Keratinocyte (primary cell): ENCODE results near the gene SLC7A7. TPM values are rescaled to one million over a fixed set of nuclear protein-coding genes. Genes with fewer than 3 reads are reported as not detected.

ENCODE experiments used
- DNase-seq: peaks from one replicate; pipeline ENCODE4 v3.0.0-alpha.2; 2011; ENCODE audit warnings: low read depth, missing footprints, low spot score
- FAIRE-seq: peaks from 2 replicates; lab custom pipeline; 2011; peaks lifted over from hg19 to GRCh38; lab: Jason Lieb, UNC
- H2AFZ ChIP-seq: 2 replicates; pipeline ENCODE4 v1.6.0; 2012; ENCODE audit warnings: low read length, control low read depth, inconsistent platforms; ENCODE audit not compliant: control insufficient read depth
- H3K27ac ChIP-seq: 2 replicates; pipeline ENCODE4 v1.5.1; 2011; ENCODE audit warnings: low read length; ENCODE audit not compliant: control insufficient read depth, insufficient read depth
- H3K27me3 ChIP-seq: 3 replicates; pipeline ENCODE4 v1.6.0; 2011; ENCODE audit warnings: low read length; ENCODE audit not compliant: control insufficient read depth, insufficient read depth; ENCODE audit errors: extremely low read depth
- H3K36me3 ChIP-seq, 2 experiments: 2 replicates in 1 of 2; 3 replicates in 1 of 2; pipeline ENCODE4 v1.5.1; 2011; ENCODE audit warnings: low read length in 2 of 2, mild to moderate bottlenecking in 1 of 2; ENCODE audit not compliant: control insufficient read depth in 2 of 2, insufficient read depth in 2 of 2; ENCODE audit errors: extremely low read depth in 1 of 2
- H3K4me1 ChIP-seq: 3 replicates; pipeline ENCODE4 v1.5.1; 2011; ENCODE audit warnings: low read length; ENCODE audit not compliant: control insufficient read depth, insufficient read depth; ENCODE audit errors: extremely low read depth
- H3K4me2 ChIP-seq: 3 replicates; pipeline ENCODE4 v1.6.0; 2011; ENCODE audit warnings: low read depth, low read length; ENCODE audit not compliant: control insufficient read depth, insufficient read depth; ENCODE audit errors: extremely low read depth
- H3K4me3 ChIP-seq, 3 experiments: fragments of 200-600 bp in 1 of 3; sonication (generic) in 1 of 3; 2 replicates in 2 of 3; 3 replicates in 1 of 3; pipeline ENCODE4 v1.5.1; 2011 to 2016; ENCODE audit warnings: low read length in 3 of 3, mild to moderate bottlenecking in 3 of 3, control low read depth in 2 of 3, inconsistent platforms in 1 of 3, low read depth in 1 of 3, mixed read lengths in 1 of 3, mixed run types in 1 of 3, moderate library complexity in 1 of 3; ENCODE audit not compliant: control insufficient read depth in 2 of 3, insufficient read depth in 2 of 3; ENCODE audit errors: extremely low read depth in 1 of 3
- H3K79me2 ChIP-seq: 2 replicates; pipeline ENCODE4 v1.6.0; 2012; ENCODE audit warnings: low read length; ENCODE audit not compliant: control insufficient read depth, insufficient read depth
- H3K9ac ChIP-seq: 3 replicates; pipeline ENCODE4 v1.6.0; 2011; ENCODE audit warnings: low read length; ENCODE audit not compliant: control insufficient read depth, insufficient read depth; ENCODE audit errors: extremely low read depth
- H3K9me1 ChIP-seq: 3 replicates; pipeline ENCODE4 v1.6.0; 2011; ENCODE audit warnings: low read length; ENCODE audit not compliant: control insufficient read depth, insufficient read depth; ENCODE audit errors: extremely low read depth
- H3K9me3 ChIP-seq: 2 replicates; pipeline ENCODE4 v1.5.1; 2012; ENCODE audit warnings: low read depth, low read length; ENCODE audit not compliant: control insufficient read depth
- H4K20me1 ChIP-seq: 3 replicates; pipeline ENCODE4 v1.6.0; 2011; ENCODE audit warnings: low read length; ENCODE audit not compliant: control insufficient read depth, insufficient read depth; ENCODE audit errors: extremely low read depth
- EZH2 ChIP-seq: IDR thresholded peaks from one replicate; pipeline ENCODE4 v1.6.1; 2012; ENCODE audit warnings: inconsistent platforms, mild to moderate bottlenecking, low read length, moderate library complexity
- dilution Hi-C: fragments of 300-500 bp; cut with MboI; formaldehyde crosslinking; loops from one replicate; pipeline ENCODE4 v1.7.0; 2020; ENCODE audit warnings: low sequenced_read_pairs; ENCODE audit not compliant: extremely low pct_ligation_motif_present
- polyA plus RNA-seq, 5 experiments: library from polyadenylated mRNA; depleted of rRNA in 3 of 5; stranded (reverse) in 3 of 5; stranded (forward) in 1 of 5; unstranded in 1 of 5; fragments of >200 nt; gene quantifications; 1 replicate in 1 of 5; 2 replicates in 3 of 5; 3 replicates in 1 of 5; pipeline versions ENCODE4 v1.2.1 to v1.2.3, GENCODE V29; 2011 to 2012; ENCODE audit warnings: missing spikeins in 2 of 5, low read depth in 1 of 5, low replicate concordance in 1 of 5
- TF ChIP-seq, protein P1 (sequence below), 3 experiments: IDR thresholded peaks in 1 of 3; conservative IDR thresholded peaks in 1 of 3; optimal IDR thresholded peaks in 1 of 3; 2 replicates in 2 of 3; 3 replicates in 1 of 3; pipeline versions ENCODE3 to v1.5.1; 2011; ENCODE audit warnings: low read length in 3 of 3, mild to moderate bottlenecking in 3 of 3, moderate library complexity in 2 of 3, control low read depth in 1 of 3, inconsistent platforms in 1 of 3; ENCODE audit not compliant: insufficient read depth in 2 of 3; ENCODE audit errors: extremely low read depth in 1 of 3

Gene SLC7A7
- polyA plus RNA-seq, 1 donor (not counting 4 experiments of a cell fraction or from before 2014, with no cell fraction given): 0.20 TPM

DNA sequence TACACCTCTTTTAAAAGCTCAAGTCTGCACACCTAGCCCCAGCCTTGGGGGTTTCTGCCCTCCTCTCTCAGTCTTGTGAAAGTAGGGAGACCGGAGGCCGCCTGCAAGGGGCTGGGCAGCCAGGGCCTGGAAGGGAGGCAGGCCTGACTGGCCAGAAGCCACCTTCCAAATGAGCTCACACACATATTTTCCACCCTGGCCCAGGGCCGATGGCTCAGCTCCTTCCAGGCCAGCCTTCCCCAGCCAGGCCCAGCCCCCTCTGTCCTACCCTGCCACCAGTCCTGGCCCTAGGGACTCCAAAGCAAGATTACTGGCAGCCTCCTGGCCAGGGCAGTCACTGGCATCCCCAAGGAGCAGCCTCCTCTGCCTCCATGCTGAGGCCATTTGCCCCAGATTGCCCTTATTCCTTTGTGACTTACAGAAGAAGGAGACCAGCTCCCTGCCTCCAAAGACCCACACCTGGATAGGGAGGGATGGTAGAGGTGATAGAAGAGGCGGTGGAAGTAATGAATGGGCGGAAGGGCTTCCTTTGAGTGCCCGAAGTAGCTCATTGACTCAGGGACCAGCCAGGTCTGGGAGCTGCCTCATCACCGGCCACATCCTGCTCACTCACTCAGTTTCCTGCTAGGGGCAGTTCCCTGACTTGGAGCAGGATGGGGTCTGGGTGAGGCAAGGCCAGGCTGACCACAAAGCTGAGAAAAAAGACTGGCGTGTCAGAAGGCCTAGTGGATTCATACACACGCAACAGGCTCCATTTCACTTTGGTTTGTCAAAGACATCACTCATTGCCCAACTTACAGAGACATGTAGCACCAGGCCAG lies 35.9 kb upstream of the SLC7A7 start:
- Histone ChIP-seq H4K20me1 (no peaks in the 10 kb centered on the region), H3K4me3 (peak overlapping the region in 1 of 3 experiments; percentile 15), H3K27me3 (no peaks in the 10 kb centered on the region), H3K79me2 (no peaks in the 10 kb centered on the region), H3K27ac (peak overlapping the region; percentile 63), H3K9me1 (no peaks in the 10 kb centered on the region), H3K4me2 (peak overlapping the region; percentile 52), H2AFZ (peak overlapping the region; percentile 10), H3K4me1 (peaks cover 69% of the 10 kb centered on the region), H3K9ac (peak overlapping the region; percentile 48), H3K9me3 (no peaks in the 10 kb centered on the region), H3K36me3 (peaks cover 12 to 14% of the 10 kb centered on the region in 2 experiments)
- DNase-seq: peak; percentile 78
- dilution Hi-C loops: no loop called here
- peak; percentile 86 for FAIRE-seq
- TF ChIP-seq, protein P1, sequence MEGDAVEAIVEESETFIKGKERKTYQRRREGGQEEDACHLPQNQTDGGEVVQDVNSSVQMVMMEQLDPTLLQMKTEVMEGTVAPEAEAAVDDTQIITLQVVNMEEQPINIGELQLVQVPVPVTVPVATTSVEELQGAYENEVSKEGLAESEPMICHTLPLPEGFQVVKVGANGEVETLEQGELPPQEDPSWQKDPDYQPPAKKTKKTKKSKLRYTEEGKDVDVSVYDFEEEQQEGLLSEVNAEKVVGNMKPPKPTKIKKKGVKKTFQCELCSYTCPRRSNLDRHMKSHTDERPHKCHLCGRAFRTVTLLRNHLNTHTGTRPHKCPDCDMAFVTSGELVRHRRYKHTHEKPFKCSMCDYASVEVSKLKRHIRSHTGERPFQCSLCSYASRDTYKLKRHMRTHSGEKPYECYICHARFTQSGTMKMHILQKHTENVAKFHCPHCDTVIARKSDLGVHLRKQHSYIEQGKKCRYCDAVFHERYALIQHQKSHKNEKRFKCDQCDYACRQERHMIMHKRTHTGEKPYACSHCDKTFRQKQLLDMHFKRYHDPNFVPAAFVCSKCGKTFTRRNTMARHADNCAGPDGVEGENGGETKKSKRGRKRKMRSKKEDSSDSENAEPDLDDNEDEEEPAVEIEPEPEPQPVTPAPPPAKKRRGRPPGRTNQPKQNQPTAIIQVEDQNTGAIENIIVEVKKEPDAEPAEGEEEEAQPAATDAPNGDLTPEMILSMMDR (optimal IDR thresholded peaks at IDR 0.05 in 1 of 3, IDR thresholded peaks at IDR 0.05 in 1 of 3, conservative IDR thresholded peaks at IDR 0.05 in 1 of 3; ENCODE audit: extremely low read depth in 1 of 3, insufficient read depth in 2 of 3, low read length in 3 of 3): no peak
- TF ChIP-seq EZH2: no peak

DNA sequence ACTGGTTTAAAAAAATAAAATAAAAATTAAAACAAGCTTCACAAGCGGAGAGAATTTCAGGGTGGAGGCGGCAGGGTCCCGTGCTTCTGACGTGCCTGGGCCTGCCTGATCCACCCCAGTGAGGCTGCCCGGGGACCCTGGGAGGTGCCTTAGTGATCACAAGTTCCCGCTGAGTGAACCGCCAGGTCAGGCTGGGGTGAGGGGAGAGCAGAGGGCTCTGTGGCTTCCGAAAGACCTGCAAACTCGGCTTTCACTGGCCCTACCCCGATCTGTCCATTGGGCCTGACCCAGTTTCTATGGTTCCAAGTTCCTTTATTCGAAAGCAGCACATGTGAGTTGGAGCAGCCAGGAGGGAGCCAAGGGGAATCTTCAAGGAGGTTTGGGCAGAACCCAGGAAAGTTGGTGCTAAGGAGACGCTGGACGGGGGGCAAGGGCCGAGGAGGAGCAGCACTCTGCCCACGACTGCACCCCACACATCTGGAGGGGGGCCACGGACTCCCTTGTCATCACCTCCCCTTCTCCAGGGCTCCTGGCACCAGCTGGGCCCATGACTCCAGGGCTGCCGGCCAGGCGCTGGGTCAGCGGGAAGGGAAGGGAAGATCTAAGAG lies 34.1 kb upstream of the SLC7A7 start:
- no peak overlapping the region for H2AFZ ChIP-seq
- H3K4me1 ChIP-seq: peaks cover 77% of the 10 kb centered on the region
- no peaks in the 10 kb centered on the region for H3K27me3 ChIP-seq
- H3K79me2 ChIP-seq: peaks cover 9% of the 10 kb centered on the region
- H3K9me1 ChIP-seq: no peaks in the 10 kb centered on the region
- no peaks in the 10 kb centered on the region for H4K20me1 ChIP-seq
- H3K4me3 ChIP-seq: no peak overlapping the region
- peak overlapping the region; percentile 67 for H3K9ac ChIP-seq
- no peak for DNase-seq
- TF ChIP-seq EZH2: no peak
- TF ChIP-seq, protein P1 (optimal IDR thresholded peaks at IDR 0.05 in 1 of 3, IDR thresholded peaks at IDR 0.05 in 1 of 3, conservative IDR thresholded peaks at IDR 0.05 in 1 of 3; ENCODE audit: extremely low read depth in 1 of 3, insufficient read depth in 2 of 3, low read length in 3 of 3): no peak
- H3K4me2 ChIP-seq: peak overlapping the region; percentile 69
- peaks cover 26 to 27% of the 10 kb centered on the region in 2 experiments for H3K36me3 ChIP-seq
- H3K9me3 ChIP-seq: no peaks in the 10 kb centered on the region
- peak overlapping the region; percentile 84 for H3K27ac ChIP-seq
- dilution Hi-C loops: no loop called here
- FAIRE-seq: no peak
